IPS-18c (cell line): Measurements from ENCODE around the gene RPH3AL.

Experiments used
- H3K4me3 ChIP-seq: 2 replicates; pipeline ENCODE4 v1.7.0; 2013; ENCODE audit warnings: low read depth, mild to moderate bottlenecking, low read length, moderate library complexity; ENCODE audit not compliant: insufficient read depth
- H3K9me3 ChIP-seq: one replicate; pipeline ENCODE4 v1.6.1; 2013; ENCODE audit warnings: mild to moderate bottlenecking, low read length, moderate library complexity; ENCODE audit not compliant: control insufficient read depth, insufficient read depth

Gene RPH3AL

GRCh38 chr17:360092-360750 is 7.6 kb upstream of the RPH3AL start:
- Histone ChIP-seq H3K4me3 (no peak overlapping the region), H3K9me3 (peaks cover 8% of the 10 kb centered on the region)

- peaks cover 4% of the 10 kb centered on the region for H3K9me3 ChIP-seq
- H3K4me3 ChIP-seq = no peak overlapping the region
Observed at GRCh38 chr17:358491-359151, 6.0 kb upstream of the RPH3AL start.

GRCh38 chr17:357644-358043 is 5.0 kb upstream of the RPH3AL start:
- no peak overlapping the region for H3K4me3 ChIP-seq
- H3K9me3 ChIP-seq = peaks cover 2% of the 10 kb centered on the region

- Histone ChIP-seq H3K9me3 (peaks cover 2% of the 10 kb centered on the region), H3K4me3 (no peak overlapping the region)
Observed at GRCh38 chr17:356671-357434, 4.2 kb upstream of the RPH3AL start.

- Histone ChIP-seq H3K9me3 (peaks cover 2% of the 10 kb centered on the region), H3K4me3 (no peak overlapping the region)
Observed at GRCh38 chr17:354651-355556, 2.3 kb upstream of the RPH3AL start.

- H3K4me3 ChIP-seq = no peak overlapping the region
- H3K9me3 ChIP-seq = peaks cover 2% of the 10 kb centered on the region
Observed at GRCh38 chr17:353838-354234, 1.2 kb upstream of the RPH3AL start.

- no peak overlapping the region for H3K4me3 ChIP-seq
- peaks cover 2% of the 10 kb centered on the region for H3K9me3 ChIP-seq
Observed at GRCh38 chr17:353213-353837, 718 bp upstream of the RPH3AL start.

GRCh38 chr17:351875-352420 is 659 bp downstream of the RPH3AL start:
- Histone ChIP-seq H3K9me3 (peaks cover 2% of the 10 kb centered on the region), H3K4me3 (no peak overlapping the region)

GRCh38 chr17:351449-351738 is 1.2 kb downstream of the RPH3AL start:
- Histone ChIP-seq H3K9me3 (peaks cover 1% of the 10 kb centered on the region), H3K4me3 (no peak overlapping the region)

GRCh38 chr17:350706-351448 is 1.7 kb downstream of the RPH3AL start:
- H3K4me3 ChIP-seq = no peak overlapping the region
- H3K9me3 ChIP-seq = no peaks in the 10 kb centered on the region

GRCh38 chr17:349666-350065 is 2.9 kb downstream of the RPH3AL start:
- Histone ChIP-seq H3K4me3 (no peak overlapping the region), H3K9me3 (no peaks in the 10 kb centered on the region)

- Histone ChIP-seq H3K4me3 (no peak overlapping the region), H3K9me3 (no peaks in the 10 kb centered on the region)
Observed at GRCh38 chr17:348692-349425, 3.7 kb downstream of the RPH3AL start.

GRCh38 chr17:348012-348411 is 4.6 kb downstream of the RPH3AL start:
- H3K9me3 ChIP-seq = no peaks in the 10 kb centered on the region

GRCh38 chr17:347309-347899 is 5.2 kb downstream of the RPH3AL start:
- no peaks in the 10 kb centered on the region for H3K9me3 ChIP-seq
- H3K4me3 ChIP-seq = no peak overlapping the region

More at GRCh38 chr17:348012-348411, 4.6 kb downstream of the RPH3AL start:
- no peak overlapping the region for H3K4me3 ChIP-seq

- no peak overlapping the region for H3K4me3 ChIP-seq
- H3K9me3 ChIP-seq = no peaks in the 10 kb centered on the region
Observed at GRCh38 chr17:345992-346785, 6.4 kb downstream of the RPH3AL start.
